NCI-H2196 treated with DMSO at 0.1 percent for 48 hours (cell line): ENCODE measurements around the gene ARHGEF40.
A peak's percentile ranks its signal among the peaks of the same experiment; 100 is the strongest.

Experiments
- DNase-seq: peaks from one replicate; lab custom pipeline; 2025; ENCODE audit not compliant: unreplicated experiment; lab: John Stamatoyannopoulos, UW

Gene ARHGEF40

GRCh38 chr14:21112255-21112654 is 42.2 kb downstream of the ARHGEF40 start:
- DNase-seq: no peak

GRCh38 chr14:21113369-21113768 is 43.3 kb downstream of the ARHGEF40 start:
- no peak for DNase-seq

GRCh38 chr14:21118933-21119332 is 48.8 kb downstream of the ARHGEF40 start:
- no peak for DNase-seq

- no peak for DNase-seq
Measured at GRCh38 chr14:21120686-21121085, 50.6 kb downstream of the ARHGEF40 start.

DNA sequence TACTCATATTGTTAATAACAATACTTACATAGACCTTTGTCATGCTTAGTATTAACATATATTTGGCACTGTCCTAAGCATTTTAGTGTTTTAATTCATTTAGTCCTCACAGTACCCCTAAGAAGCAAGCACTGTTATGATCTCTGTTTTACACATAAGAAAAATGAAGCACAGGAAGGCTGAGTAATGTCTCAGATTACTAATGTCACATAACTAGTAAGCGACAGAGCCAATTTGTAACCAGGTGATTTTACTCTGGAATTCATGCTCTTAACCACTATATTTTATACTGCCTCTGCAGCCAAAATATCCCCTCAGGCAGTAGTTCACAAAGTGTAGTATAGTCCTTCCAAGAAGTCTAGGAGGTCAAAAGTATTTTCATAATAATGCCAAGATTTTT is 51.0 kb downstream of the ARHGEF40 start:
- DNase-seq: no peak

- DNase-seq: no peak
Measured at GRCh38 chr14:21123429-21123828, 53.3 kb downstream of the ARHGEF40 start.

GRCh38 chr14:21133901-21134300 is 63.8 kb downstream of the ARHGEF40 start:
- no peak for DNase-seq

DNA sequence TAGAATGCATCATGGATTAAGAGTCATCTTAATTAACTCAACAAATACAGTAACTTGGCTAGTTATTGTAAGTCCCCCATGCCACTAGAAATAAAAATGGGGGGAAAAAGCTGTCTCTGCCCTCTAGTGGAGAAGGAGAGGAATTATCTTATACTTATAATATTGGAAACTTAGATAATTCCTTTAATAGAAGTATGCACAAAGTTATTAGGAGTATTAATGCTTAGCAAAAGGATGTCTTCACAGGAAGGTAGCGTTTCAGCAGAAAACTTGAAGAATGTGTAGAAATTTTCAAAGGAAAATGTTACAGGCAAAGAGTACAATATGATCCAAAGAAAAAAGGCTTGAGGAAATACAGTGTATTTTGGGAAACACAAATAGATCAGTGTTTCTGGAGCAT is 65.9 kb downstream of the ARHGEF40 start:
- DNase-seq: peak; percentile 10
